Upper lobe of left lung (tissue), 4 donors: Measurements from ENCODE around the gene SUGP1.

ENCODE experiments used
- CTCF ChIP-seq, 6 experiments: fragments of 450-650 bp in 4 of 6; fragments of 200-600 bp in 2 of 6; sonication (generic) in 2 of 6; IDR thresholded peaks; one replicate each; pipeline ENCODE4 v1.5.1; 2016 to 2019; ENCODE audit warnings: antibody characterized with exemption in 6 of 6
- POLR2AphosphoS5 ChIP-seq, 2 donors: sonication (generic); formaldehyde crosslinking; IDR thresholded peaks; one replicate each; pipeline ENCODE4 v1.5.1; 2017; ENCODE audit warnings: antibody characterized with exemption in 2 of 2

GRCh38 chr19:19230999-19231398 lies 89.3 kb downstream of the SUGP1 start:
- TF ChIP-seq POLR2AphosphoS5 (IDR thresholded peaks at IDR 0.05), result no peak
- TF ChIP-seq CTCF (IDR thresholded peaks at IDR 0.05), result no peak
